HepG2 (cell line): ENCODE results near the gene PARD3. TPM values are rescaled to one million over a fixed set of nuclear protein-coding genes. Genes with fewer than 3 reads are reported as not detected.

Source experiments
- CBX5 ChIP-seq: sonication (generic); formaldehyde crosslinking; IDR thresholded peaks from 2 replicates; pipeline ENCODE4 v1.4.0; 2020; ENCODE audit warnings: missing genetic modification reagents, borderline replicate concordance
- CEBPG ChIP-seq: IDR thresholded peaks from 2 replicates; pipeline ENCODE4 v1.6.1; 2016
- CREB1 ChIP-seq, 2 experiments: fragments of 450-650 bp in 1 of 2; IDR thresholded peaks; 2 replicates each; pipeline ENCODE4 v1.6.1; 2016 to 2017; ENCODE audit warnings: control low read depth in 1 of 2, mild to moderate bottlenecking in 1 of 2, missing compliant biosample characterization in 1 of 2, missing genetic modification characterization in 1 of 2
- ELF3 ChIP-seq: IDR thresholded peaks from 2 replicates; pipeline ENCODE4 v1.6.1; 2016; ENCODE audit warnings: missing genetic modification reagents, missing compliant biosample characterization
- FOSL2 ChIP-seq: sonication (generic); formaldehyde crosslinking; IDR thresholded peaks from 2 replicates; pipeline ENCODE4 v1.4.0; 2020; ENCODE audit warnings: missing genetic modification reagents
- FOXA3 ChIP-seq: IDR thresholded peaks from 2 replicates; pipeline ENCODE4 v1.6.1; 2016; ENCODE audit warnings: missing genetic modification reagents, missing compliant biosample characterization
- GATAD2A ChIP-seq: IDR thresholded peaks from 2 replicates; pipeline ENCODE4 v1.6.1; 2016
- JUNB ChIP-seq: sonication (generic); formaldehyde crosslinking; IDR thresholded peaks from 2 replicates; pipeline ENCODE4 v1.8.0; 2022; ENCODE audit warnings: missing genetic modification reagents, mild to moderate bottlenecking, borderline replicate concordance
- MAFK ChIP-seq, 2 experiments: IDR thresholded peaks in 1 of 2; conservative IDR thresholded peaks in 1 of 2; 2 replicates each; pipeline ENCODE4 v1.6.1; 2011; ENCODE audit warnings: improper control_type of control experiment in 2 of 2, low read length in 2 of 2
- SOX13 ChIP-seq, 3 experiments: fragments of 450-650 bp in 1 of 3; sonication (generic) in 1 of 3; formaldehyde crosslinking in 1 of 3; IDR thresholded peaks in 2 of 3; conservative IDR thresholded peaks in 1 of 3; 2 replicates each; pipeline versions ENCODE4 v1.5.0 to v1.6.1; 2016 to 2020; ENCODE audit warnings: antibody characterized with exemption in 1 of 3, mild to moderate bottlenecking in 1 of 3, missing compliant biosample characterization in 1 of 3, missing genetic modification reagents in 1 of 3, moderate library complexity in 1 of 3
- SYNCRIP ChIP-seq: fragments of 200-400 bp; formaldehyde crosslinking; IDR thresholded peaks from 2 replicates; pipeline ENCODE4 v1.6.1; 2018; ENCODE audit warnings: mild to moderate bottlenecking, low read depth, low read length; ENCODE audit not compliant: insufficient read depth
- TCF7 ChIP-seq: sonication (generic); IDR thresholded peaks from 2 replicates; pipeline ENCODE4 v1.6.1; 2016; ENCODE audit warnings: antibody characterized with exemption, low read depth
- WIZ ChIP-seq: sonication (generic); formaldehyde crosslinking; IDR thresholded peaks from 2 replicates; pipeline ENCODE4 v1.5.1; 2020; ENCODE audit warnings: mild to moderate bottlenecking, missing genetic modification reagents
- ZNF253 ChIP-seq: sonication (generic); formaldehyde crosslinking; IDR thresholded peaks from 2 replicates; pipeline ENCODE4 v1.8.0; 2022; ENCODE audit warnings: mild to moderate bottlenecking, missing genetic modification reagents, borderline replicate concordance
- ZNF644 ChIP-seq: IDR thresholded peaks from 2 replicates; pipeline ENCODE4 v1.6.1; 2016; ENCODE audit warnings: low read depth
- polyA plus RNA-seq, 8 experiments: library from polyadenylated mRNA; depleted of rRNA in 3 of 8; stranded (reverse) in 7 of 8; unstranded in 1 of 8; fragments of >200 nt; fragmentation: Illumina TruSeq in 4 of 8; extraction: Trizol in 4 of 8; gene quantifications; 2 replicates each; pipeline versions ENCODE4 v1.2.1 to v1.2.3, GENCODE V29; 2011 to 2016; ENCODE audit warnings: low read depth in 4 of 8, missing spikeins in 1 of 8, mixed read lengths in 1 of 8; ENCODE audit not compliant: insufficient read depth in 1 of 8
- total RNA-seq, 5 experiments: library from RNA; depleted of rRNA; stranded (reverse); fragments of >200 nt; fragmentation: Illumina TruSeq; extraction: Trizol; gene quantifications; 2 replicates each; pipeline ENCODE4 v1.2.3, GENCODE V29; 2016; ENCODE audit warnings: low read depth in 1 of 5
- TF ChIP-seq, protein P1 (sequence below): IDR thresholded peaks from 2 replicates; pipeline ENCODE4 v1.6.1; 2016; ENCODE audit warnings: control low read depth
- TF ChIP-seq, protein P2 (sequence below): IDR thresholded peaks from 2 replicates; pipeline ENCODE4 v1.6.1; 2016; ENCODE audit warnings: mild to moderate bottlenecking
- TF ChIP-seq, protein P3 (sequence below): IDR thresholded peaks from 2 replicates; pipeline ENCODE4 v1.6.1; 2016; ENCODE audit warnings: low read depth
- TF ChIP-seq, protein P4 (sequence below): IDR thresholded peaks from 2 replicates; pipeline ENCODE4 v1.4.0; 2020; ENCODE audit warnings: mild to moderate bottlenecking, missing genetic modification reagents
- TF ChIP-seq, protein P5 (sequence below): sonication (generic); formaldehyde crosslinking; IDR thresholded peaks from 2 replicates; pipeline ENCODE4 v1.5.0; 2020; ENCODE audit warnings: missing genetic modification reagents, mild to moderate bottlenecking, borderline replicate concordance
- TF ChIP-seq, protein P6 (sequence below): sonication (generic); formaldehyde crosslinking; IDR thresholded peaks from 2 replicates; pipeline ENCODE4 v1.4.0; 2020; ENCODE audit warnings: missing genetic modification reagents

The PARD3 gene
- total and polyA plus RNA-seq, 2 of the 13 experiments (the other 11 are each of a cell fraction or from before 2014, with no cell fraction given) = 40.9 to 60.0 TPM

DNA sequence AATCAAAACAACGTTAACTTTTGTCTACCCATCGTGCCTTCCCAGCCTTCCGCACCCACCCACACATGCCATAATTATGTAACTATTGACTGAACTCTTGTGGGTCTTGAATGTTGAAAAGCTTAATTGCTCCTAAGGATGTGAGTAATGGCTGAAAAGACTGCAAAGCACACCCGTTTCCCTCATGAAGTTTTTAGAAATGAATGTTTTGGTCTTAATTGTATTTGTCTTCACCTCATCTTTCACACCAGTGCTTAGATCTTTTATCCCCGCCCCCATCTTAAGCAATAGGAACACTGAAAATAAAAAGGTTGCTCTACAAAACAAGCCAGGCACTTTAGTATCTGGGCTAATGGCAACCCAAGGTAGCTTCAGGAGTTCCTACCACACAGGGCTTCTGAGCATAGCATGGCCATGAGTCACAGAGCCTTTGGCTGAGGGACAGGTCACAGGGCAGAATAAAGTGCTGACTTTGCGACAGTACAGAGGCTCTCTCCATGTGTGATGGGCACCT lies 690.5 kb downstream of the PARD3 start (continued):
- TF ChIP-seq CBX5 (CRISPR knock-in tag) = peak; percentile 20; the same call in 1 of the 2 replicates
- TF ChIP-seq CREB1 (IDR thresholded peaks at IDR 0.05) = no peak
- peak; percentile 51; the same call in 1 of the 2 replicates for TF ChIP-seq CREB1 (CRISPR knock-in tag; IDR thresholded peaks at IDR 0.05)
- 0 out of 2 replicates have a peak, but pooled peaks have one; percentile 54 for TF ChIP-seq CEBPG
- no peak for TF ChIP-seq SYNCRIP
- TF ChIP-seq, protein P1, sequence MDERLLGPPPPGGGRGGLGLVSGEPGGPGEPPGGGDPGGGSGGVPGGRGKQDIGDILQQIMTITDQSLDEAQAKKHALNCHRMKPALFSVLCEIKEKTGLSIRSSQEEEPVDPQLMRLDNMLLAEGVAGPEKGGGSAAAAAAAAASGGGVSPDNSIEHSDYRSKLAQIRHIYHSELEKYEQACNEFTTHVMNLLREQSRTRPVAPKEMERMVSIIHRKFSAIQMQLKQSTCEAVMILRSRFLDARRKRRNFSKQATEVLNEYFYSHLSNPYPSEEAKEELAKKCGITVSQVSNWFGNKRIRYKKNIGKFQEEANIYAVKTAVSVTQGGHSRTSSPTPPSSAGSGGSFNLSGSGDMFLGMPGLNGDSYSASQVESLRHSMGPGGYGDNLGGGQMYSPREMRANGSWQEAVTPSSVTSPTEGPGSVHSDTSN (CRISPR knock-in tag) = 0 out of 2 replicates have a peak, but pooled peaks have one; percentile 27
- peak; percentile 30; the same call in 1 of the 2 replicates for TF ChIP-seq ELF3 (CRISPR knock-in tag)
- TF ChIP-seq, protein P2, sequence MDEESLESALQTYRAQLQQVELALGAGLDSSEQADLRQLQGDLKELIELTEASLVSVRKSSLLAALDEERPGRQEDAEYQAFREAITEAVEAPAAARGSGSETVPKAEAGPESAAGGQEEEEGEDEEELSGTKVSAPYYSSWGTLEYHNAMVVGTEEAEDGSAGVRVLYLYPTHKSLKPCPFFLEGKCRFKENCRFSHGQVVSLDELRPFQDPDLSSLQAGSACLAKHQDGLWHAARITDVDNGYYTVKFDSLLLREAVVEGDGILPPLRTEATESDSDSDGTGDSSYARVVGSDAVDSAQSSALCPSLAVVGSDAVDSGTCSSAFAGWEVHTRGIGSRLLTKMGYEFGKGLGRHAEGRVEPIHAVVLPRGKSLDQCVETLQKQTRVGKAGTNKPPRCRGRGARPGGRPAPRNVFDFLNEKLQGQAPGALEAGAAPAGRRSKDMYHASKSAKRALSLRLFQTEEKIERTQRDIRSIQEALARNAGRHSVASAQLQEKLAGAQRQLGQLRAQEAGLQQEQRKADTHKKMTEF (CRISPR knock-in tag) = peak; percentile 59
- TF ChIP-seq JUNB (CRISPR knock-in tag) = peak; percentile 77; the same call in 1 of the 2 replicates
- peak; percentile 58 for TF ChIP-seq TCF7
- peak; percentile 98 to 99 for TF ChIP-seq MAFK (conservative IDR thresholded peaks at IDR 0.05 in 1 of 2, IDR thresholded peaks at IDR 0.05 in 1 of 2; ENCODE audit: low read length in 2 of 2)
- TF ChIP-seq, protein P3, sequence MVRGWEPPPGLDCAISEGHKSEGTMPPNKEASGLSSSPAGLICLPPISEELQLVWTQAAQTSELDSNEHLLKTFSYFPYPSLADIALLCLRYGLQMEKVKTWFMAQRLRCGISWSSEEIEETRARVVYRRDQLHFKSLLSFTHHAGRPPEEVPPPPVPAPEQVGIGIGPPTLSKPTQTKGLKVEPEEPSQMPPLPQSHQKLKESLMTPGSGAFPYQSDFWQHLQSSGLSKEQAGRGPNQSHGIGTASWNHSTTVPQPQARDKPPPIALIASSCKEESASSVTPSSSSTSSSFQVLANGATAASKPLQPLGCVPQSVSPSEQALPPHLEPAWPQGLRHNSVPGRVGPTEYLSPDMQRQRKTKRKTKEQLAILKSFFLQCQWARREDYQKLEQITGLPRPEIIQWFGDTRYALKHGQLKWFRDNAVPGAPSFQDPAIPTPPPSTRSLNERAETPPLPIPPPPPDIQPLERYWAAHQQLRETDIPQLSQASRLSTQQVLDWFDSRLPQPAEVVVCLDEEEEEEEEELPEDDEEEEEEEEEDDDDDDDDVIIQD = peak; percentile 89
- TF ChIP-seq ZNF253 = no peak
- TF ChIP-seq, protein P4, sequence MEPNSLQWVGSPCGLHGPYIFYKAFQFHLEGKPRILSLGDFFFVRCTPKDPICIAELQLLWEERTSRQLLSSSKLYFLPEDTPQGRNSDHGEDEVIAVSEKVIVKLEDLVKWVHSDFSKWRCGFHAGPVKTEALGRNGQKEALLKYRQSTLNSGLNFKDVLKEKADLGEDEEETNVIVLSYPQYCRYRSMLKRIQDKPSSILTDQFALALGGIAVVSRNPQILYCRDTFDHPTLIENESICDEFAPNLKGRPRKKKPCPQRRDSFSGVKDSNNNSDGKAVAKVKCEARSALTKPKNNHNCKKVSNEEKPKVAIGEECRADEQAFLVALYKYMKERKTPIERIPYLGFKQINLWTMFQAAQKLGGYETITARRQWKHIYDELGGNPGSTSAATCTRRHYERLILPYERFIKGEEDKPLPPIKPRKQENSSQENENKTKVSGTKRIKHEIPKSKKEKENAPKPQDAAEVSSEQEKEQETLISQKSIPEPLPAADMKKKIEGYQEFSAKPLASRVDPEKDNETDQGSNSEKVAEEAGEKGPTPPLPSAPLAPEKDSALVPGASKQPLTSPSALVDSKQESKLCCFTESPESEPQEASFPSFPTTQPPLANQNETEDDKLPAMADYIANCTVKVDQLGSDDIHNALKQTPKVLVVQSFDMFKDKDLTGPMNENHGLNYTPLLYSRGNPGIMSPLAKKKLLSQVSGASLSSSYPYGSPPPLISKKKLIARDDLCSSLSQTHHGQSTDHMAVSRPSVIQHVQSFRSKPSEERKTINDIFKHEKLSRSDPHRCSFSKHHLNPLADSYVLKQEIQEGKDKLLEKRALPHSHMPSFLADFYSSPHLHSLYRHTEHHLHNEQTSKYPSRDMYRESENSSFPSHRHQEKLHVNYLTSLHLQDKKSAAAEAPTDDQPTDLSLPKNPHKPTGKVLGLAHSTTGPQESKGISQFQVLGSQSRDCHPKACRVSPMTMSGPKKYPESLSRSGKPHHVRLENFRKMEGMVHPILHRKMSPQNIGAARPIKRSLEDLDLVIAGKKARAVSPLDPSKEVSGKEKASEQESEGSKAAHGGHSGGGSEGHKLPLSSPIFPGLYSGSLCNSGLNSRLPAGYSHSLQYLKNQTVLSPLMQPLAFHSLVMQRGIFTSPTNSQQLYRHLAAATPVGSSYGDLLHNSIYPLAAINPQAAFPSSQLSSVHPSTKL (CRISPR knock-in tag) = peak; percentile 57; the same call in 1 of the 2 replicates
- TF ChIP-seq WIZ = no peak
- 0 out of 2 replicates have a peak, but pooled peaks have one; percentile 12 for TF ChIP-seq FOXA3 (CRISPR knock-in tag)
- peak; percentile 98 for TF ChIP-seq FOSL2 (CRISPR knock-in tag)
- TF ChIP-seq ZNF644 = peak; percentile 92
- TF ChIP-seq, protein P5, sequence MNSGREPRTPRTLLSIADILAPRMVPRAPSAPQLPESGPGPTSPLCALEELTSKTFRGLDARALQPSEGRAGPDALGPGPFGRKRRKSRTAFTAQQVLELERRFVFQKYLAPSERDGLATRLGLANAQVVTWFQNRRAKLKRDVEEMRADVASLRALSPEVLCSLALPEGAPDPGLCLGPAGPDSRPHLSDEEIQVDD (CRISPR knock-in tag) = no peak
- TF ChIP-seq SOX13 (IDR thresholded peaks at IDR 0.05) = no peak
- peak in 1 of 2 experiments; percentile 35; a peak in 1 of 4 replicates for TF ChIP-seq SOX13 (CRISPR knock-in tag; conservative IDR thresholded peaks at IDR 0.05 in 1 of 2, IDR thresholded peaks at IDR 0.05 in 1 of 2)
- TF ChIP-seq GATAD2A = 0 out of 2 replicates have a peak, but pooled peaks have one; percentile 48
- TF ChIP-seq, protein P6, sequence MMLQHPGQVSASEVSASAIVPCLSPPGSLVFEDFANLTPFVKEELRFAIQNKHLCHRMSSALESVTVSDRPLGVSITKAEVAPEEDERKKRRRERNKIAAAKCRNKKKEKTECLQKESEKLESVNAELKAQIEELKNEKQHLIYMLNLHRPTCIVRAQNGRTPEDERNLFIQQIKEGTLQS = peak; percentile 56; the same call in 1 of the 2 replicates
